Activated naive CD4-positive, alpha-beta T cell treated with anti-CD3 and anti-CD28 coated beads, Interleukin-2, amount 10 ng/mL, durations not matched to agents 7 days and 5 days (primary cell): ENCODE measurements around the gene RECK.

Source experiments
- CTCF ChIA-PET: fragments of 350-600 bp; sonication (Branson Sonifier 250); formaldehyde crosslinking; loops from one replicate; lab custom pipeline; 2021; ENCODE audit warnings: antibody characterized with exemption; lab: Charles Lee
- DNase-seq: peaks from one replicate; pipeline ENCODE4 v3.0.0-alpha.2; 2020
- H3K27ac Mint-ChIP-seq: one replicate; pipeline ENCODE4 v1.8.0; 2021; ENCODE audit warnings: mild to moderate bottlenecking, moderate library complexity, mixed read lengths
- H3K27me3 Mint-ChIP-seq: one replicate; pipeline ENCODE4 v1.8.0; 2021; ENCODE audit warnings: mild to moderate bottlenecking, mixed read lengths
- H3K36me3 Mint-ChIP-seq: one replicate; pipeline ENCODE4 v1.8.0; 2021; ENCODE audit warnings: mixed read lengths
- H3K4me1 Mint-ChIP-seq: one replicate; pipeline ENCODE4 v1.8.0; 2021; ENCODE audit warnings: mixed read lengths
- H3K4me3 Mint-ChIP-seq: one replicate; pipeline ENCODE4 v1.8.0; 2021; ENCODE audit warnings: mild to moderate bottlenecking, moderate library complexity, mixed read lengths
- H3K9me3 Mint-ChIP-seq: one replicate; pipeline ENCODE4 v1.8.0; 2021; ENCODE audit warnings: mixed read lengths

Gene RECK

GRCh38 chr9:36170531-36170930 is 133.8 kb downstream of the RECK start:
- CTCF ChIA-PET: interaction anchor here (1.5 to 8.2 kb wide), 2 partner anchors 69 to 163 kb away, joined by 4 to 221 read pairs; no protein-coding TSS in a partner anchor
- Mint-ChIP-seq H3K4me1 (peaks cover 11% of the 10 kb centered on the region), H3K9me3 (no peaks in the 10 kb centered on the region), H3K27ac (no peak overlapping the region), H3K4me3 (no peak overlapping the region), H3K36me3 (no peaks in the 10 kb centered on the region), H3K27me3 (peaks cover 72% of the 10 kb centered on the region)
- no peak for DNase-seq

GRCh38 chr9:36173861-36174260 is 137.1 kb downstream of the RECK start:
- H3K27ac Mint-ChIP-seq: no peak overlapping the region
- no peaks in the 10 kb centered on the region for H3K36me3 Mint-ChIP-seq
- CTCF ChIA-PET: interaction anchor here (1.4 kb wide), 1 partner anchor 73 kb away, joined by 3 read pairs; no protein-coding TSS in a partner anchor
- H3K4me1 Mint-ChIP-seq: peaks cover 6% of the 10 kb centered on the region
- H3K4me3 Mint-ChIP-seq: no peak overlapping the region
- DNase-seq: no peak
- H3K9me3 Mint-ChIP-seq: no peaks in the 10 kb centered on the region
- H3K27me3 Mint-ChIP-seq: peaks cover 49% of the 10 kb centered on the region
